ENCODE data around the gene OSBPL7.

The OSBPL7 gene

GRCh38 chr17:47810200-47810821 is 11.3 kb downstream of the OSBPL7 start:
- intact Hi-C loops (cut with micrococcal nuclease), result no loop called here
- Mint-ChIP-seq H3K9me3 (no peaks in the 10 kb centered on the region), H3K4me3 (no peak overlapping the region), H3K27me3 (no peaks in the 10 kb centered on the region), H3K4me1 (ENCODE audit: low read depth) (no peaks in the 10 kb centered on the region), H3K36me3 (ENCODE audit: low read depth) (peaks cover 84% of the 10 kb centered on the region), H3K27ac (no peak overlapping the region)

GRCh38 chr17:47808830-47809480 is 12.6 kb downstream of the OSBPL7 start:
- Mint-ChIP-seq H3K4me1 (ENCODE audit: low read depth) (no peaks in the 10 kb centered on the region), H3K27me3 (peaks cover 6% of the 10 kb centered on the region), H3K4me3 (no peak overlapping the region), H3K9me3 (no peaks in the 10 kb centered on the region), H3K27ac (no peak overlapping the region), H3K36me3 (ENCODE audit: low read depth) (peaks cover 73% of the 10 kb centered on the region)
- intact Hi-C loops (cut with micrococcal nuclease), result no loop called here

- peaks cover 66% of the 10 kb centered on the region for H3K36me3 Mint-ChIP-seq (ENCODE audit: low read depth)
- no peaks in the 10 kb centered on the region for H3K9me3 Mint-ChIP-seq
- H3K4me1 Mint-ChIP-seq (ENCODE audit: low read depth), result no peaks in the 10 kb centered on the region
- no peak overlapping the region for H3K4me3 Mint-ChIP-seq
- peaks cover 6% of the 10 kb centered on the region for H3K27me3 Mint-ChIP-seq
- intact Hi-C loops (cut with micrococcal nuclease), result no loop called here
- H3K27ac Mint-ChIP-seq, result no peak overlapping the region
Measured at GRCh38 chr17:47808036-47808829, 13.4 kb downstream of the OSBPL7 start.

- intact Hi-C loops (cut with micrococcal nuclease), result no loop called here
- no peak overlapping the region for H3K27ac Mint-ChIP-seq
- H3K4me3 Mint-ChIP-seq, result no peak overlapping the region
- H3K4me1 Mint-ChIP-seq (ENCODE audit: low read depth), result no peaks in the 10 kb centered on the region
- peaks cover 6% of the 10 kb centered on the region for H3K27me3 Mint-ChIP-seq
- H3K36me3 Mint-ChIP-seq (ENCODE audit: low read depth), result peaks cover 58% of the 10 kb centered on the region
- no peaks in the 10 kb centered on the region for H3K9me3 Mint-ChIP-seq
Measured at GRCh38 chr17:47807421-47807820, 14.2 kb downstream of the OSBPL7 start.

- Mint-ChIP-seq H3K4me1 (ENCODE audit: low read depth) (no peaks in the 10 kb centered on the region), H3K27ac (no peak overlapping the region), H3K4me3 (no peak overlapping the region), H3K36me3 (ENCODE audit: low read depth) (peaks cover 53% of the 10 kb centered on the region), H3K27me3 (peaks cover 6% of the 10 kb centered on the region), H3K9me3 (no peaks in the 10 kb centered on the region)
- intact Hi-C loops (cut with micrococcal nuclease), result no loop called here
Measured at GRCh38 chr17:47806913-47807255, 14.7 kb downstream of the OSBPL7 start.

GRCh38 chr17:47806026-47806912 is 15.3 kb downstream of the OSBPL7 start:
- H3K9me3 Mint-ChIP-seq, result no peaks in the 10 kb centered on the region
- no peak overlapping the region for H3K4me3 Mint-ChIP-seq
- peaks cover 9% of the 10 kb centered on the region for H3K27me3 Mint-ChIP-seq
- no peak overlapping the region for H3K27ac Mint-ChIP-seq
- intact Hi-C loops (cut with micrococcal nuclease), result no loop called here
- no peaks in the 10 kb centered on the region for H3K4me1 Mint-ChIP-seq (ENCODE audit: low read depth)
- H3K36me3 Mint-ChIP-seq (ENCODE audit: low read depth), result peaks cover 47% of the 10 kb centered on the region

GRCh38 chr17:47804461-47804860 is 17.1 kb downstream of the OSBPL7 start:
- peaks cover 14% of the 10 kb centered on the region for H3K27me3 Mint-ChIP-seq
- H3K27ac Mint-ChIP-seq, result no peak overlapping the region
- H3K4me1 Mint-ChIP-seq (ENCODE audit: low read depth), result no peaks in the 10 kb centered on the region
- intact Hi-C loops (cut with micrococcal nuclease), result no loop called here
- H3K9me3 Mint-ChIP-seq, result no peaks in the 10 kb centered on the region
- peaks cover 32% of the 10 kb centered on the region for H3K36me3 Mint-ChIP-seq (ENCODE audit: low read depth)
- H3K4me3 Mint-ChIP-seq, result no peak overlapping the region

- intact Hi-C loops (cut with micrococcal nuclease), result no loop called here
- Mint-ChIP-seq H3K4me1 (ENCODE audit: low read depth) (no peaks in the 10 kb centered on the region), H3K27ac (no peak overlapping the region), H3K36me3 (ENCODE audit: low read depth) (peaks cover 25% of the 10 kb centered on the region), H3K27me3 (peaks cover 14% of the 10 kb centered on the region), H3K9me3 (no peaks in the 10 kb centered on the region), H3K4me3 (no peak overlapping the region)
Measured at GRCh38 chr17:47803751-47804150, 17.8 kb downstream of the OSBPL7 start.

- no peaks in the 10 kb centered on the region for H3K9me3 Mint-ChIP-seq
- intact Hi-C loops (cut with micrococcal nuclease), result no loop called here
- no peak overlapping the region for H3K4me3 Mint-ChIP-seq
- peaks cover 19% of the 10 kb centered on the region for H3K36me3 Mint-ChIP-seq (ENCODE audit: low read depth)
- no peak overlapping the region for H3K27ac Mint-ChIP-seq
- H3K4me1 Mint-ChIP-seq (ENCODE audit: low read depth), result no peaks in the 10 kb centered on the region
- H3K27me3 Mint-ChIP-seq, result peaks cover 14% of the 10 kb centered on the region
Measured at GRCh38 chr17:47803201-47803600, 18.4 kb downstream of the OSBPL7 start.

- H3K27ac Mint-ChIP-seq, result no peak overlapping the region
- H3K27me3 Mint-ChIP-seq, result peaks cover 14% of the 10 kb centered on the region
- intact Hi-C loops (cut with micrococcal nuclease), result no loop called here
- H3K36me3 Mint-ChIP-seq (ENCODE audit: low read depth), result peaks cover 12% of the 10 kb centered on the region
- no peaks in the 10 kb centered on the region for H3K4me1 Mint-ChIP-seq (ENCODE audit: low read depth)
- H3K4me3 Mint-ChIP-seq, result no peak overlapping the region
- no peaks in the 10 kb centered on the region for H3K9me3 Mint-ChIP-seq
Measured at GRCh38 chr17:47802341-47803022, 19.1 kb downstream of the OSBPL7 start.

- Mint-ChIP-seq H3K4me1 (ENCODE audit: low read depth) (no peaks in the 10 kb centered on the region), H3K27ac (no peak overlapping the region), H3K27me3 (peaks cover 14% of the 10 kb centered on the region), H3K9me3 (no peaks in the 10 kb centered on the region), H3K4me3 (no peak overlapping the region), H3K36me3 (ENCODE audit: low read depth) (peaks cover 6% of the 10 kb centered on the region)
- intact Hi-C loops (cut with micrococcal nuclease), result no loop called here
Measured at GRCh38 chr17:47801906-47802305, 19.7 kb downstream of the OSBPL7 start.

GRCh38 chr17:47801176-47801765 is 20.3 kb downstream of the OSBPL7 start:
- Mint-ChIP-seq H3K36me3 (ENCODE audit: low read depth) (peaks cover under 1% of the 10 kb centered on the region), H3K4me3 (no peak overlapping the region), H3K27me3 (peaks cover 17% of the 10 kb centered on the region), H3K27ac (no peak overlapping the region), H3K4me1 (ENCODE audit: low read depth) (no peaks in the 10 kb centered on the region), H3K9me3 (no peaks in the 10 kb centered on the region)
- intact Hi-C loops (cut with micrococcal nuclease), result no loop called here

- Mint-ChIP-seq H3K36me3 (ENCODE audit: low read depth) (no peaks in the 10 kb centered on the region), H3K4me3 (no peak overlapping the region), H3K27me3 (peaks cover 20% of the 10 kb centered on the region), H3K27ac (no peak overlapping the region), H3K9me3 (no peaks in the 10 kb centered on the region), H3K4me1 (ENCODE audit: low read depth) (no peaks in the 10 kb centered on the region)
- intact Hi-C loops (cut with micrococcal nuclease), result no loop called here
Measured at GRCh38 chr17:47800686-47801085, 20.9 kb downstream of the OSBPL7 start.

All from dendritic cell treated with granulocyte-macrophage colony-stimulating factor and Interleukin-4, amounts not matched to agents 40 ng/mL and 50 ng/mL, for 4 days (primary cell).